Measurements from ENCODE around the gene PLA2G2E.
"Not testable (repeated sequence)": the region's sequence is repeated elsewhere in the genome, so short reads cannot be mapped to it uniquely, and the experiment has no call there.

PLA2G2E gene

DNA sequence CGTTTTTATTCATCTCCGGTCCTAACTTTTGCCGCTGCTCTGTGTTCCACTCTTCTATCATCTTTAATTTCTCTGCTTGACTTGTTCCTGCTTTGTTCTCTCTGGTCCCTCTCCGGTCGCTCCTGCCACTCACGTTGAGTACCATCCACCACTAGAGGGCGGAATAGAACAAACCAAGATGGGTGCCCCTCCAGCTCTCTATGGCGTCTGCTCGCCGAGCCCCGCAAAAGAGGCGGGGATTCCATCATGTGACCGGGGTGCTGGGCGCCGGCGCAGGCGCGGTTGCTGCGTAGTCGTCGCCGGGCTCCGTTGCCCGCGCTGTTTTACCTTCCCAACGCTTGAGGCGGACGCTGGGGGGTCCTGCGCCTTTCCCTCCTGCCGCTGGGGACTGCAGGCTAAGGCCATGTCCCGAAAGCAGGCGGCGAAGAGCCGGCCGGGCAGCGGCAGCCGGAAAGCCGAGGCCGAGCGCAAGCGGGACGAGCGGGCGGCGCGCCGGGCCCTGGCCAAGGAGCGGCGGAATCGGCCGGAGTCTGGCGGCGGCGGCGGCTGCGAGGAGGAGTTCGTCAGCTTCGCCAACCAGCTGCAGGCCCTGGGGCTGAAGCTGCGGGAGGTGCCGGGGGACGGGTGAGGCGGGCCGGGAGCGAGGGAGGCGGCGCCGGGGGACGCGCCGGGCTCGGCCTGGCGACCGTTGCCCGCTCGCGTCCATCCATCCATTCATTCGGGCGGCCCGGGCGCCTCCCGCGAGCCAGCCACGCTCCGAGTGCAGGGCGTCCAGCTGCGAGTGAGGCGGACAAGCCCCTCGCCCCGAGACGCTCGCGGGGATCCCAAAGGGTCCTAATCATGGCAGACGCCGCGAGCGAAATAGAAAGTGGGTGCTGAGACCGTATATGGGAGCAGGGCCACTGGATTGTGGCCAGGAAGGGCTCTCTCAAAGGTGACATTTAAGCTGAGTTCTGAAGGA lies 41.0 kb downstream of the PLA2G2E start, which contains the start of gene OTUD3:
OTUD3 (plus strand) TSS at position 285 of the 961 bp plus-strand sequence; CDS start at position 404, 119 bp downstream.
- peak; percentile 74 to 91 (median 84) for DNase-seq

DNA sequence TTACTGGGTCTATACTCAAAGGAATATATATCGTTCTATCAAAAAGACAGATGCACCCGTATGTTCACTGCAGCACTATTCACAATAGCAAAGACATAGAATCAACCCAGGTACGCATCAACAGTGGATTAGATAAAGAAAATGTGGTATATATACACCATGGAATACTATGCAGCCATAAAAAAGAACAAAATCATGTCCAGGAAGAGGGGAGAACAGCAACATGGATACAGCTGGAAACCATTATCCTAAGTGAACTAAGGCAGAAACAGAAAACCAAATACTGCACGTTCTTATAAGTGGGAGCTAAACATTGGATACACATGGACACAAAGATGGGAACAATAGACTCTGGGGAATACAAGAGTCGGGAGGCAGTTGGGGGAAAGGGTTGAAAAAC lies 42.6 kb downstream of the PLA2G2E start:
- not testable (repeated sequence) for DNase-seq

DNA sequence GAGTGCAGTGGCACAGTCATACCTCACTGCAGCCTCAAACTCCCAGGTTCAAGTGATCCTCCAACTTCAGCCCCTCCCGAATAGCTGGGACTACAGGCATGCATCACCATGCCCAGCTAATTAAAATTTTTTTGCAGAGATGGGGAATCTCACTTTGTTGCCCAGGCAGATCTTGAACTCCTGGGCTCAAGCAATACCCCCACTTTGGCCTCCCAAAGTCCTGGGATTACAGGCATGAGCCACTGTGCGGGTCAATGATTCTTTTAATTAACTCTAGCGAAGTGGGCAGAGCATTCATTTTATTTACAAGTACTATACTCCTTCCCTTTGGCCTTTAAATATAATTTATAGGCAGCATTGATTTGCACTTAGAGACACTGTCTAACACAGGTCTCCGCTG lies 43.8 kb downstream of the PLA2G2E start:
- DNase-seq, result no peak

DNA sequence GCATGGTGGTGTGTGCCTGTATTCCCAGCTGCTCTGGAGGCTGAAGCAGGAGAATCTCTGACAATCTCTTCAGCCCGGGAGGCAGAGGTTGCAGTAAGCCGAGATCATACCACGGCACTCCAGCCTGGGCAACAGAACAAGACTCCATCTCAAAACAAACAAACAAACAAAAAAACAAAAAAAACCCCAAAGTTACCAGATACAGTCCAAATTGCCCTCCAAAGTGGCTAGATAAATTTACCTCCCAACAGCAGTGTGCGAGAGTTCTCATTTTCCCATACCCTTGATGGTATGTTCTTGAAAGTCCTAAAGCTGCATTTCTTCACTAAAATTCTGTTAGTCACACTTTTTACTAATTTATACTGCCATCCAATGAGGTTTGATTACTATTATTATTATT lies 44.2 kb downstream of the PLA2G2E start:
- DNase-seq, result no peak

DNA sequence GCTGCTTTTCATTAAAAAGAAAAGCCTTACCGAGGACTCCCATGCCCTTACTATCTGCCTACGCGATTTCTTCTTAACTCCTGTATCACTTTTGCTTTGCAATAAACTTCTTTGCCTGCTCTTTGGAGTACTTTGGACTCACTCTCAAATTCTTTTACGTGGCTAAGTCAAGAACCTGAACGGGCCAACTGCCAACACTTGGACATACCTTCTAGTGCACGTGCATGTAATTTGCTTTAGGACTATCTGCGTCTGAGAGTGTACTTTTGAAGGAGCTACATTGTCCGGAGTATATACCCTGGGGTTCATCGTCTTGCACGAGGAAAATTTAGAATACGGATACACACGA lies 44.8 kb downstream of the PLA2G2E start:
- DNase-seq, result no peak

DNA sequence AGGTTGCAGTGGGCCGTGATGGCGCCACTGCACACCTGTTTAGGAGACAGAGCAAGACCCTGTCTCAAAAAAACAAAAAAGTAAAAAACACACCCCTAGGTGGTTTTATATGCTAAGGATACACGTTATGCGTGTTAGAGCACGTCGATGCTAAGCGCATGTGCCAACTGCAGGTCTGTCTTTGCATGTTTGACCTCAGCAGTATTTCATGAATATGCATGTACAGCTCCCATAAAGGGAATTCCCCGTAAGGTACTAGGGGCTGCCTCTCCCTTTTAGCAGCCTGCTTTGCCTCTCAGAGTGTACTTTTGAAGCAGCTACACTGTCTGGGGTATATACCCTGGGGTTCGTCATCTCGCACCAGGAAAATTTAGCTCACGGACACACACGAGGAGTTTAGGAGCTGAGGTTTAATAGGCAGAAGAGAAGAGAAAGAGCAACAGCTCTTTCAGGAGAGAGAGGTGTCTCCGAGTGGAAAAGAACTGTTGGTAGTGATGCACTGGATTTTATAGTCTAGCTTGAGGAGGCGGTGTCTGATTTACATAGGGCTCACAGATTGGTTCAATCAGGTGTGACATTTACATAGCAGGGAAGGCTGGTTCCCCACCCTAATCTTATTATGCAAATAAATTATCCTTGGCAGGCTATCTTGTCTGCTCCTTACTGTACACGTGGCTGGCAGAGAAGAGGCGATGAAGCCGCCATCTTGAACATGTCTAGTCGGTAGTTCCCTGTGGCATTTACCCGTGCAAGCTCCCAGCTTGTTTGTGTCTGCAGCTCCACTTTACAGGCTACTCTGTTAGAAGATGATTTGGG lies 45.4 kb downstream of the PLA2G2E start:
- DNase-seq, result no peak

DNA sequence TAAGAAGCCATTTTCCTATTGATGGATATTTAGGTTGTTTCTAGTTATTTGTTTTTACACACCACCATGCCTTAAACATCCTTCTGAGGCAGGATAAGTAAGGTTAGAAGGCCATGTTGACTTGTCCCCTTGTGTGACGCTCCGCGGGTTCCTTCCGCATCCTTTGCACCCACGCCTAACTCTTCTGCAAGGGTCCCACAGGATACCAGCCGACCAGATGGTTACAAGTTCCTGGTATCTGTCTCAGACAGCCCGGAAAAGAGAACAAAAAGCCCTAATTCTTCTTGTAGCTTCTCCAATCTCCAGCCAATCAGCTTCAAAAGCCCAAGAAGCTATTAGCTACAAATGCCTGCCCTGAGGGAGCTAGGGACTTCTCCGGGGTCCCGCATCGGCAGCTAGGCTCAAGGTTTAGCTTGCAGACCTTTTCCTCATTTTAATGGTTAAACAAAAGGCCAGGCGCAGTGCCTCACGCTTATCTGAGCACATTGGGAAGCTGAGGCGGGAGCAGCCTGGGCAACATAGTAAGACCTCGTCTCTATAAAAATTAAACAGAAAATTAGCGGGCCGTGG lies 46.2 kb downstream of the PLA2G2E start:
- DNase-seq, result no peak

DNA sequence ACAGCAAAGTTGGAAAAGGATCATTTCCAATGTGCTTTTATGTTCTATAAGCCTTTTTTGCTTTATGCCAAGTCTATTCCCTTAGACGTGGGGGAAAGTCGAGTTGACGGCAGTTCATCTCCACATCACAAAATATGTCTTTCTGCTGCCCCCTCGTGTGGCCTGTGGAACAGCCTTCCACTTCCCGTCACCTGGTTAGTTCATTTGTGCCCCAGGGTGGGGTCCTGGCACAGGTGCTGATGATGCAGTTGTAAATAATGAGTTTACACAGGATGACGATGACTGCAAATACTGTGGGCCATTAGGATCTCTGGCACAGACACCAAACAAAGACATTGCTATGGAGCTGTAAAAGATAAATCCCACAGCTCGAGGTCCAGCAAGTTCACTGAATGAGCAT lies 51.2 kb downstream of the PLA2G2E start:
- DNase-seq, result no peak

Measured in activated CD4-positive, CD25-positive, alpha-beta regulatory T cell (primary cell).